Upper lobe of left lung (tissue), 6 donors: ENCODE data around the gene TPRN. TPM values are rescaled to one million over a fixed set of nuclear protein-coding genes. Genes with fewer than 3 reads are reported as not detected.

Experiments
- ATAC-seq, 2 donors: fragments of 200-7000 bp; cut with Tn5 transposase; one replicate each; pipeline ENCODE4 v1.9.1; 2022; ENCODE audit warnings: mild to moderate bottlenecking in 2 of 2, moderate library complexity in 2 of 2; ENCODE audit not compliant: low FRiP score in 2 of 2
- DNase-seq, 2 donors: peaks; one replicate each; pipeline ENCODE4 v3.0.0-alpha.2; 2019 to 2020
- H3K27ac ChIP-seq, 4 donors: fragments of 200-600 bp; sonication (generic); one replicate each; pipeline ENCODE4 v1.5.1; 2016 to 2019
- H3K27me3 ChIP-seq, 4 donors: fragments of 200-600 bp; sonication (generic); one replicate each; pipeline ENCODE4 v1.5.1; 2017 to 2019
- H3K36me3 ChIP-seq, 4 donors: fragments of 200-600 bp; sonication (generic); one replicate each; pipeline ENCODE4 v1.5.1; 2016 to 2019
- H3K4me1 ChIP-seq, 4 donors: fragments of 200-600 bp; sonication (generic); one replicate each; pipeline ENCODE4 v1.5.1; 2018 to 2019
- H3K4me3 ChIP-seq, 4 donors: fragments of 200-600 bp; sonication (generic); one replicate each; pipeline ENCODE4 v1.5.1; 2017 to 2019; ENCODE audit warnings: mild to moderate bottlenecking in 2 of 4, moderate library complexity in 1 of 4
- H3K9me3 ChIP-seq, 4 donors: fragments of 200-600 bp; sonication (generic); one replicate each; pipeline ENCODE4 v1.5.1; 2018 to 2019
- EP300 ChIP-seq, 4 donors: sonication (generic); formaldehyde crosslinking; IDR thresholded peaks; one replicate each; pipeline ENCODE4 v1.5.1; 2017; ENCODE audit warnings: antibody characterized with exemption in 4 of 4, control low read depth in 2 of 4
- POLR2A ChIP-seq, 4 donors: fragments of 450-650 bp; IDR thresholded peaks; one replicate each; pipeline ENCODE4 v1.5.1; 2016 to 2017; ENCODE audit warnings: antibody characterized with exemption in 4 of 4, mild to moderate bottlenecking in 2 of 4
- POLR2AphosphoS5 ChIP-seq, 2 donors: sonication (generic); formaldehyde crosslinking; IDR thresholded peaks; one replicate each; pipeline ENCODE4 v1.5.1; 2017; ENCODE audit warnings: antibody characterized with exemption in 2 of 2
- WGBS, 2 donors: methylation state at CpG; one replicate each; pipeline ENCODE4 v1.1.5; 2017 to 2018; 5-methylcytosine and 5-hydroxymethylcytosine counted together
- total RNA-seq, 6 donors: library from RNA; depleted of rRNA in 4 of 6; stranded (reverse); fragments of >200 nt in 4 of 6; gene quantifications; one replicate each; pipeline versions ENCODE4 v1.1.0 to v1.2.1, GENCODE V29; 2016 to 2021
- TF ChIP-seq, protein P1 (sequence below), 6 experiments: fragments of 450-650 bp in 4 of 6; fragments of 200-600 bp in 2 of 6; sonication (generic) in 2 of 6; IDR thresholded peaks; one replicate each; pipeline ENCODE4 v1.5.1; 2016 to 2019; ENCODE audit warnings: antibody characterized with exemption in 6 of 6
- donor health status: DM: no; HTN: no; CAD: no; lungs with moderate emphysema.
- donor health status: DM: no; HTN: yes; CAD: no; lungs with severe emphysema.

Gene TPRN
- total RNA-seq, 6 donors from 2014 or later, result 18.9 to 33.1 (median 27.1) TPM

DNA sequence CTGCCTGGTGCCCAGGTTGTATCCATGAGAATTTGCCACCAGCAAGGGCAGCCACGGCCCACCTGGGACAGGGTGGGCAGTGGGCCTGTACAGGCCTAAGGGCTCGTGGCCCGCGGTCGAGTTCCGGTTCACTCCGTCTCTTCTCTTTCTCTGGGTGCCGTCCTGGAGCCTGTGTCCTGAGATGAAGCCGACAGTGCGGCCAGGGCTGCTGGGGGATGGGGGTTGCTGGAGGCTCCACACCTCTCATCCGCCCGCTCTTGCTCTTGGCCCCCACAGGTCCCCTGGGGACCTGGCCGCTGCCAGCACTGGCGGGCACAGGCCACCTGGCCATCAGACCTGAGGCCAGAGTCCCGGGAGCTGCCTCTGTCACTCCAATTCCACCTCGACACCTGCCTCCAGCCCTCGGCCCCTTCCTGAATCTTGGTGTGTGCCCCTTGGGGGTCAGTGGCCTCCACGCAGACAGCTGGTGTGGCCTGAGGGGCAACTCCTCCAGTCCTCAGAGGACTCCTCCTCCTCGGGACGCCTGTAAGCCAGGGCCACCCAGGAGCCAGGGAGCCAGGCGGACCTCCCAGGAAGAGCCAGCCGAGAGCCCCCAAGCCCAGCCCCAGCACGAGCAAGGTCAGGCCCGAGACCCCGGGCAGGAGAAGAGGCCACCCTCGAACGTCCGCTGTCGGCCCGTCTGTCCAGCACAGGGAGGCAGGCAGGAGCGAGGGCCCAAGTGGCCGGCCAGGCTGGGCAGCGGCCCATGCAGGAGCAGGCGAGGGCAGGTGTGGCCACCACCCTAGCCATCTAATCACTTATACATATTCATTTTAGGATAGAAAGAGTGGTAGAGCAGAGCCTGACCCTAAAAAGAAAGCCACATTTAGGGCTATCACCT lies 35.9 kb downstream of the TPRN start:
- ATAC-seq (no peak), DNase-seq (peak in 1 of 2 donors; percentile 81)
- H3K27me3 ChIP-seq, result peaks cover 8 to 100% (median 74%) of the 10 kb centered on the region in 4 donors
- H3K27ac ChIP-seq, result no peak overlapping the region
- H3K4me3 ChIP-seq, result no peak overlapping the region
- no peak for TF ChIP-seq POLR2AphosphoS5 (IDR thresholded peaks at IDR 0.05)
- no peak for TF ChIP-seq EP300 (IDR thresholded peaks at IDR 0.05)
- TF ChIP-seq POLR2A (IDR thresholded peaks at IDR 0.05), result no peak
- TF ChIP-seq, protein P1, sequence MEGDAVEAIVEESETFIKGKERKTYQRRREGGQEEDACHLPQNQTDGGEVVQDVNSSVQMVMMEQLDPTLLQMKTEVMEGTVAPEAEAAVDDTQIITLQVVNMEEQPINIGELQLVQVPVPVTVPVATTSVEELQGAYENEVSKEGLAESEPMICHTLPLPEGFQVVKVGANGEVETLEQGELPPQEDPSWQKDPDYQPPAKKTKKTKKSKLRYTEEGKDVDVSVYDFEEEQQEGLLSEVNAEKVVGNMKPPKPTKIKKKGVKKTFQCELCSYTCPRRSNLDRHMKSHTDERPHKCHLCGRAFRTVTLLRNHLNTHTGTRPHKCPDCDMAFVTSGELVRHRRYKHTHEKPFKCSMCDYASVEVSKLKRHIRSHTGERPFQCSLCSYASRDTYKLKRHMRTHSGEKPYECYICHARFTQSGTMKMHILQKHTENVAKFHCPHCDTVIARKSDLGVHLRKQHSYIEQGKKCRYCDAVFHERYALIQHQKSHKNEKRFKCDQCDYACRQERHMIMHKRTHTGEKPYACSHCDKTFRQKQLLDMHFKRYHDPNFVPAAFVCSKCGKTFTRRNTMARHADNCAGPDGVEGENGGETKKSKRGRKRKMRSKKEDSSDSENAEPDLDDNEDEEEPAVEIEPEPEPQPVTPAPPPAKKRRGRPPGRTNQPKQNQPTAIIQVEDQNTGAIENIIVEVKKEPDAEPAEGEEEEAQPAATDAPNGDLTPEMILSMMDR (IDR thresholded peaks at IDR 0.05), result no peak
- peaks cover 37 to 58% (median 44%) of the 10 kb centered on the region in 4 donors for H3K4me1 ChIP-seq
- H3K36me3 ChIP-seq, result no peaks in the 10 kb centered on the region
- H3K9me3 ChIP-seq, result no peaks in the 10 kb centered on the region
- WGBS, 2 donors, result 67% methylated on average over 22 to 23 of the region's 34 CpGs

DNA sequence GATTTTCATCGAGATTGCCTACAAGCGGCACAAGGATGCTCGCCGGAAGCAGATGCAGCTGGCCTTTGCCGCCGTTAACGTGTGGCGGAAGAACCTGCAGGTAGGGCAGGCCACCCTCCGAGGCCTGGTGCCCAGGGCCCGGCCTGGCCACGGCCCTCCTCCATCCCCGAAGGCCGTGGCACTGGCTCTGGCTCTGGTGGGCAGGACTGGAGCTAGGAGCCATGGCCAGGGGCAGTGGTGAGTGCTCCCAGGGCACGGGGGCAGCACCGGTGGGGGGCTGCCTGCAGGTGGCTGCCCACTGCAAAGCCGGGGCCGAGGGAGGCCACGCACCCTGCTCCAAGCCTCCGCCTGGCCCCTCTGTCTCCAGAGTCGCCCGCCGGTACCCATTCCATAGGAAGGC lies 36.7 kb downstream of the TPRN start:
- H3K9me3 ChIP-seq, result no peaks in the 10 kb centered on the region
- ATAC-seq (no peak), DNase-seq (peak in 1 of 2 donors; percentile 66)
- H3K4me1 ChIP-seq, result peaks cover 29 to 50% (median 36%) of the 10 kb centered on the region in 4 donors
- H3K27me3 ChIP-seq, result peaks cover 8 to 100% (median 71%) of the 10 kb centered on the region in 4 donors
- no peaks in the 10 kb centered on the region for H3K36me3 ChIP-seq
- no peak overlapping the region for H3K27ac ChIP-seq
- TF ChIP-seq, protein P1 (IDR thresholded peaks at IDR 0.05), result no peak
- TF ChIP-seq POLR2AphosphoS5 (IDR thresholded peaks at IDR 0.05), result no peak
- no peak for TF ChIP-seq POLR2A (IDR thresholded peaks at IDR 0.05)
- no peak for TF ChIP-seq EP300 (IDR thresholded peaks at IDR 0.05)
- no peak overlapping the region for H3K4me3 ChIP-seq
- 78 to 82% methylated on average over 13 to 21 of the region's 22 CpGs for WGBS, 2 donors

DNA sequence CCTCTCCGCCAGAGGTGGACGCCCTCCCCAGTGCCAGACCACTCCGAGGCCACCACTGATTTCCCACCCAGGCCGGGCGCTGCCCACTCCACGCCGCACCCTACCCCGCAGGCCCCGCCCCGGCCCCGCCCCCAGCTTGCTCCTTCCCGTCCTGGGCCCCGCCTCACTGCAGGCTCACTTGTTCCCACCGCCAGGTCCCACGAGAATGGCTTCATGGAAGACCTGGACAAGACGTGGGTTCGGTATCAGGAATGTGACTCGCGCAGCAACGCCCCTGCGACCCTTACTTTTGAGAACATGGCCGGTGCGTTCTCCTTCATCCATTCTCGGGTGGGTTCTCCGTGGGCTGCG lies 37.2 kb downstream of the TPRN start:
- 30 to 66% methylated on average over 6 to 26 of the region's 26 CpGs for WGBS, 2 donors
- peak in 1 of 2 donors; percentile 11 for ATAC-seq

DNA sequence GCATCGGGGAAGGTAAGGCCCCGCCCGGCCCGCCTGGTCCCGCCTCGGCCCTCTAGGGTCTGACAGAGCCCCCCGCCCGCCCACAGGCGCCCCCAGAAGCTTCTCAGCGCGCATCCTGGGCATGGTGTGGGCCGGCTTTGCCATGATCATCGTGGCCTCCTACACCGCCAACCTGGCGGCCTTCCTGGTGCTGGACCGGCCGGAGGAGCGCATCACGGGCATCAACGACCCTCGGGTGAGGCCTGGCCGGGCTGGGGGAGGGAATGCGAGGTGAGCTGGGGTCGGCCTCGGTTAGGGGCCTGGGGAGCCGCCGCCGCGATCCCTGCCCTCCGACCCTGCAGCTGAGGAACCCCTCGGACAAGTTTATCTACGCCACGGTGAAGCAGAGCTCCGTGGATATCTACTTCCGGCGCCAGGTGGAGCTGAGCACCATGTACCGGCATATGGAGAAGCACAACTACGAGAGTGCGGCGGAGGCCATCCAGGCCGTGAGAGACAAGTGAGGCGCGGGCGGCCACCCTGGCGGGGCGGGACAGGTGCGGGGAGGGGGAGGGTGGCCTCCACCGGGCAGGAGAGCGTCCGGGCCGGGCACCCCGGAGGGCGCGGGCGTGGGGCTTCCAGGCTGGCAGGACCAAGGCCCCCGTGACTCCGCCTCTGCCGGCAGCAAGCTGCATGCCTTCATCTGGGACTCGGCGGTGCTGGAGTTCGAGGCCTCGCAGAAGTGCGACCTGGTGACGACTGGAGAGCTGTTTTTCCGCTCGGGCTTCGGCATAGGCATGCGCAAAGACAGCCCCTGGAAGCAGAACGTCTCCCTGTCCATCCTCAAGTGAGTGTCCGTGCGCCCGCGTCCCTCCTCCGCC lies 37.8 kb downstream of the TPRN start:
- H3K27me3 ChIP-seq, result peaks cover 2 to 98% (median 70%) of the 10 kb centered on the region in 4 donors
- WGBS, 2 donors, result 7 to 51% methylated on average over 10 to 52 of the region's 74 CpGs
- no peaks in the 10 kb centered on the region for H3K36me3 ChIP-seq
- peak overlapping the region in 3 of 4 donors; percentile 34 to 43 (median 37) for H3K4me3 ChIP-seq
- H3K27ac ChIP-seq, result no peak overlapping the region
- ATAC-seq (no peak), DNase-seq (peak; percentile 38 to 86)
- TF ChIP-seq POLR2AphosphoS5 (IDR thresholded peaks at IDR 0.05), result no peak
- TF ChIP-seq, protein P1 (IDR thresholded peaks at IDR 0.05), result peak in 3 of 6 experiments; percentile 14 to 16 (median 15)
- H3K4me1 ChIP-seq, result peaks cover 18 to 39% (median 26%) of the 10 kb centered on the region in 4 donors
- no peaks in the 10 kb centered on the region for H3K9me3 ChIP-seq

More for the DNA sequence above, 37.2 kb downstream of the TPRN start:
- Histone ChIP-seq H3K27ac (no peak overlapping the region), H3K4me3 (peak overlapping the region in 3 of 4 donors; percentile 34 to 43 (median 37)), H3K9me3 (no peaks in the 10 kb centered on the region), H3K36me3 (no peaks in the 10 kb centered on the region), H3K4me1 (peaks cover 24 to 45% (median 32%) of the 10 kb centered on the region in 4 donors), H3K27me3 (peaks cover 6 to 99% (median 71%) of the 10 kb centered on the region in 4 donors)
- DNase-seq, result peak in 1 of 2 donors; percentile 77
- no peak for TF ChIP-seq POLR2A (IDR thresholded peaks at IDR 0.05)
- no peak for TF ChIP-seq EP300 (IDR thresholded peaks at IDR 0.05)
- TF ChIP-seq POLR2AphosphoS5 (IDR thresholded peaks at IDR 0.05), result no peak
- TF ChIP-seq, protein P1 (IDR thresholded peaks at IDR 0.05), result no peak
